GM23338 (cell line): Measurements from ENCODE around the gene SMR3B. TPM values are rescaled to one million over a fixed set of nuclear protein-coding genes. Genes with fewer than 3 reads are reported as not detected.

Experiments
- ATAC-seq: fragments of 200-7000 bp; cut with Tn5 transposase; 3 replicates; pipeline ENCODE4 v1.9.1; 2020
- DNase-seq: peaks from one replicate; pipeline ENCODE4 v3.0.0-alpha.2; 2015; ENCODE audit warnings: low spot score
- H2AFZ ChIP-seq: fragments of 200-600 bp; sonication (generic); 2 replicates; pipeline ENCODE4 v1.8.0; 2016; ENCODE audit warnings: antibody characterized with exemption, mild to moderate bottlenecking, moderate library complexity
- H3F3A ChIP-seq: fragments of 200-600 bp; sonication (generic); replicated peaks from 2 replicates; pipeline ENCODE4 v1.8.0; 2017; ENCODE audit warnings: antibody characterized with exemption, mixed run types, low read depth
- H3K27ac ChIP-seq: fragments of 200-600 bp; sonication (generic); 2 replicates; pipeline ENCODE4 v1.6.1; 2016; ENCODE audit warnings: low read depth
- H3K27me3 ChIP-seq: fragments of 200-600 bp; sonication (generic); 2 replicates; pipeline ENCODE4 v1.8.0; 2016; ENCODE audit warnings: mild to moderate bottlenecking, mixed run types, moderate library complexity; ENCODE audit not compliant: insufficient read depth
- H3K36me3 ChIP-seq: fragments of 200-600 bp; sonication (generic); 2 replicates; pipeline ENCODE4 v1.8.0; 2016; ENCODE audit warnings: mild to moderate bottlenecking; ENCODE audit not compliant: insufficient read depth
- H3K4me1 ChIP-seq: fragments of 200-600 bp; sonication (generic); 2 replicates; pipeline ENCODE4 v1.8.0; 2016; ENCODE audit warnings: mild to moderate bottlenecking, moderate library complexity; ENCODE audit not compliant: insufficient read depth
- H3K4me2 ChIP-seq: fragments of 200-600 bp; sonication (generic); 2 replicates; pipeline ENCODE4 v1.7.1; 2017; ENCODE audit warnings: mixed run types
- H3K4me3 ChIP-seq: fragments of 200-600 bp; sonication (generic); 2 replicates; pipeline ENCODE4 v1.6.1; 2016; ENCODE audit warnings: mixed run types
- H3K79me2 ChIP-seq: fragments of 200-600 bp; sonication (generic); replicated peaks from 2 replicates; pipeline ENCODE4 v1.8.0; 2017; ENCODE audit warnings: mild to moderate bottlenecking; ENCODE audit not compliant: insufficient read depth
- H3K9me2 ChIP-seq: fragments of 200-600 bp; sonication (generic); 2 replicates; pipeline ENCODE4 v1.8.0; 2017; ENCODE audit not compliant: insufficient read depth
- H4K20me1 ChIP-seq: fragments of 200-600 bp; sonication (generic); replicated peaks from 2 replicates; pipeline ENCODE4 v1.8.0; 2017; ENCODE audit warnings: mild to moderate bottlenecking; ENCODE audit not compliant: insufficient read depth
- H3K27ac Mint-ChIP-seq: 2 replicates; pipeline ENCODE4 v1.8.0; 2020; ENCODE audit warnings: inconsistent platforms, mild to moderate bottlenecking, moderate library complexity, mixed read lengths
- H3K27me3 Mint-ChIP-seq: 3 replicates; pipeline ENCODE4 v1.8.0; 2022; ENCODE audit warnings: low read depth, mild to moderate bottlenecking, moderate library complexity, mixed read lengths, inconsistent platforms; ENCODE audit not compliant: insufficient read depth, poor library complexity
- H3K36me3 Mint-ChIP-seq: 3 replicates; pipeline ENCODE4 v1.8.0; 2021; ENCODE audit warnings: low read depth, mild to moderate bottlenecking, inconsistent platforms, moderate library complexity, mixed read lengths
- H3K4me1 Mint-ChIP-seq: 3 replicates; pipeline ENCODE4 v1.8.0; 2020; ENCODE audit warnings: mild to moderate bottlenecking, inconsistent platforms, mixed read lengths
- H3K4me3 Mint-ChIP-seq: 3 replicates; pipeline ENCODE4 v1.8.0; 2021; ENCODE audit warnings: moderate library complexity, mild to moderate bottlenecking, inconsistent platforms, mixed read lengths
- H3K9me3 Mint-ChIP-seq: 3 replicates; pipeline ENCODE4 v1.8.0; 2020; ENCODE audit warnings: moderate library complexity, mild to moderate bottlenecking, inconsistent platforms, mixed read lengths
- CREB1 ChIP-seq: fragments of 250-450 bp; sonication (Bioruptor Pico); IDR thresholded peaks from 2 replicates; pipeline ENCODE4 v1.5.0; 2020; ENCODE audit warnings: low read depth, mild to moderate bottlenecking, moderate library complexity
- CTCF ChIP-seq, 2 experiments: fragments of 200-600 bp in 1 of 2; sonication (generic) in 1 of 2; conservative IDR thresholded peaks; 2 replicates each; pipeline versions ENCODE4 v1.5.1 to v1.6.1; 2016 to 2017; ENCODE audit warnings: antibody characterized with exemption in 2 of 2, low read depth in 2 of 2, mild to moderate bottlenecking in 2 of 2, moderate library complexity in 1 of 2
- ETS1 ChIP-seq: IDR thresholded peaks from 2 replicates; pipeline ENCODE4 v1.6.1; 2016; ENCODE audit warnings: antibody characterized with exemption
- EZH2 ChIP-seq: fragments of 200-600 bp; sonication (generic); IDR thresholded peaks from one replicate; pipeline ENCODE4 v1.8.0; 2017; ENCODE audit warnings: antibody characterized with exemption, mild to moderate bottlenecking, low read depth; ENCODE audit not compliant: unreplicated experiment
- EZH2phosphoT487 ChIP-seq: fragments of 200-600 bp; sonication (generic); IDR thresholded peaks from one replicate; pipeline ENCODE4 v1.8.1; 2018; ENCODE audit warnings: antibody characterized with exemption; ENCODE audit not compliant: unreplicated experiment
- JUNB ChIP-seq: IDR thresholded peaks from one replicate; pipeline ENCODE4 v1.6.1; 2016; ENCODE audit warnings: antibody characterized with exemption; ENCODE audit not compliant: unreplicated experiment
- NANOG ChIP-seq: IDR thresholded peaks from 2 replicates; pipeline ENCODE4 v1.6.1; 2016; ENCODE audit warnings: antibody characterized with exemption, borderline replicate concordance
- POLR2AphosphoS5 ChIP-seq: IDR thresholded peaks from 2 replicates; pipeline ENCODE4 v1.6.1; 2016; ENCODE audit warnings: antibody characterized with exemption, low read depth
- STAT1 ChIP-seq: IDR thresholded peaks from one replicate; pipeline ENCODE4 v1.6.1; 2016; ENCODE audit warnings: antibody characterized with exemption; ENCODE audit not compliant: unreplicated experiment
- ZNF114 ChIP-seq: fragments of 250-450 bp; sonication (Bioruptor Pico); IDR thresholded peaks from 2 replicates; pipeline ENCODE4 v1.5.0; 2020; ENCODE audit warnings: mild to moderate bottlenecking, moderate library complexity
- ZNF331 ChIP-seq: fragments of 250-450 bp; sonication (Bioruptor Pico); IDR thresholded peaks from 2 replicates; pipeline ENCODE4 v1.5.0; 2020; ENCODE audit warnings: low read depth, mild to moderate bottlenecking, moderate library complexity
- polyA plus RNA-seq: library from polyadenylated mRNA; unstranded; fragments of >200 nt; fragmentation: Nextera tagmentation; extraction: Ambion mirVana; gene quantifications from 2 replicates; pipeline ENCODE4 v1.2.1, GENCODE V29; 2016
- total RNA-seq: library from RNA; depleted of rRNA; stranded (reverse); fragments of >200 nt; shearing (Covaris generic); gene quantifications from 2 replicates; pipeline ENCODE4 v1.2.3, GENCODE V29; 2014
- TF ChIP-seq, protein P1 (sequence below): IDR thresholded peaks from one replicate; pipeline ENCODE4 v1.6.1; 2018; ENCODE audit warnings: antibody characterized with exemption; ENCODE audit not compliant: unreplicated experiment
- TF ChIP-seq, protein P2 (sequence below): fragments of 250-450 bp; sonication (Bioruptor Pico); IDR thresholded peaks from 2 replicates; pipeline ENCODE4 v1.5.0; 2020; ENCODE audit warnings: mild to moderate bottlenecking, moderate library complexity

The SMR3B gene
- total and polyA plus RNA-seq, 2 experiments from 2014 or later = not detected

GRCh38 chr4:70402762-70403161, 19.8 kb downstream of the SMR3B start:
- no peaks in the 10 kb centered on the region for H3K4me1 ChIP-seq
- no peaks in the 10 kb centered on the region for H3K27me3 ChIP-seq
- no peaks in the 10 kb centered on the region for H4K20me1 ChIP-seq
- Mint-ChIP-seq H3K27me3 (peaks cover 2% of the 10 kb centered on the region), H3K27ac (no peak overlapping the region), H3K4me1 (no peaks in the 10 kb centered on the region), H3K4me3 (no peak overlapping the region), H3K36me3 (no peaks in the 10 kb centered on the region), H3K9me3 (no peaks in the 10 kb centered on the region)
- H3K27ac ChIP-seq = no peak overlapping the region
- H2AFZ ChIP-seq = no peak overlapping the region
- no peak overlapping the region for H3K4me3 ChIP-seq
- DNase-seq (no peak), ATAC-seq (no peak)
- H3K4me2 ChIP-seq = no peak overlapping the region
- TF ChIP-seq ETS1 (no peak), EZH2phosphoT487 (no peak), POLR2AphosphoS5 (no peak), CTCF (conservative IDR thresholded peaks at IDR 0.05; ENCODE audit: low read depth in 2 of 2) (no peak), STAT1 (no peak), JUNB (no peak), ZNF331 (CRISPR knock-in tag) (no peak), ZNF114 (CRISPR knock-in tag) (no peak), EZH2 (no peak), CREB1 (CRISPR knock-in tag) (no peak), NANOG (no peak)
- TF ChIP-seq, protein P1, sequence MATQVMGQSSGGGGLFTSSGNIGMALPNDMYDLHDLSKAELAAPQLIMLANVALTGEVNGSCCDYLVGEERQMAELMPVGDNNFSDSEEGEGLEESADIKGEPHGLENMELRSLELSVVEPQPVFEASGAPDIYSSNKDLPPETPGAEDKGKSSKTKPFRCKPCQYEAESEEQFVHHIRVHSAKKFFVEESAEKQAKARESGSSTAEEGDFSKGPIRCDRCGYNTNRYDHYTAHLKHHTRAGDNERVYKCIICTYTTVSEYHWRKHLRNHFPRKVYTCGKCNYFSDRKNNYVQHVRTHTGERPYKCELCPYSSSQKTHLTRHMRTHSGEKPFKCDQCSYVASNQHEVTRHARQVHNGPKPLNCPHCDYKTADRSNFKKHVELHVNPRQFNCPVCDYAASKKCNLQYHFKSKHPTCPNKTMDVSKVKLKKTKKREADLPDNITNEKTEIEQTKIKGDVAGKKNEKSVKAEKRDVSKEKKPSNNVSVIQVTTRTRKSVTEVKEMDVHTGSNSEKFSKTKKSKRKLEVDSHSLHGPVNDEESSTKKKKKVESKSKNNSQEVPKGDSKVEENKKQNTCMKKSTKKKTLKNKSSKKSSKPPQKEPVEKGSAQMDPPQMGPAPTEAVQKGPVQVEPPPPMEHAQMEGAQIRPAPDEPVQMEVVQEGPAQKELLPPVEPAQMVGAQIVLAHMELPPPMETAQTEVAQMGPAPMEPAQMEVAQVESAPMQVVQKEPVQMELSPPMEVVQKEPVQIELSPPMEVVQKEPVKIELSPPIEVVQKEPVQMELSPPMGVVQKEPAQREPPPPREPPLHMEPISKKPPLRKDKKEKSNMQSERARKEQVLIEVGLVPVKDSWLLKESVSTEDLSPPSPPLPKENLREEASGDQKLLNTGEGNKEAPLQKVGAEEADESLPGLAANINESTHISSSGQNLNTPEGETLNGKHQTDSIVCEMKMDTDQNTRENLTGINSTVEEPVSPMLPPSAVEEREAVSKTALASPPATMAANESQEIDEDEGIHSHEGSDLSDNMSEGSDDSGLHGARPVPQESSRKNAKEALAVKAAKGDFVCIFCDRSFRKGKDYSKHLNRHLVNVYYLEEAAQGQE = no peak
- TF ChIP-seq, protein P2, sequence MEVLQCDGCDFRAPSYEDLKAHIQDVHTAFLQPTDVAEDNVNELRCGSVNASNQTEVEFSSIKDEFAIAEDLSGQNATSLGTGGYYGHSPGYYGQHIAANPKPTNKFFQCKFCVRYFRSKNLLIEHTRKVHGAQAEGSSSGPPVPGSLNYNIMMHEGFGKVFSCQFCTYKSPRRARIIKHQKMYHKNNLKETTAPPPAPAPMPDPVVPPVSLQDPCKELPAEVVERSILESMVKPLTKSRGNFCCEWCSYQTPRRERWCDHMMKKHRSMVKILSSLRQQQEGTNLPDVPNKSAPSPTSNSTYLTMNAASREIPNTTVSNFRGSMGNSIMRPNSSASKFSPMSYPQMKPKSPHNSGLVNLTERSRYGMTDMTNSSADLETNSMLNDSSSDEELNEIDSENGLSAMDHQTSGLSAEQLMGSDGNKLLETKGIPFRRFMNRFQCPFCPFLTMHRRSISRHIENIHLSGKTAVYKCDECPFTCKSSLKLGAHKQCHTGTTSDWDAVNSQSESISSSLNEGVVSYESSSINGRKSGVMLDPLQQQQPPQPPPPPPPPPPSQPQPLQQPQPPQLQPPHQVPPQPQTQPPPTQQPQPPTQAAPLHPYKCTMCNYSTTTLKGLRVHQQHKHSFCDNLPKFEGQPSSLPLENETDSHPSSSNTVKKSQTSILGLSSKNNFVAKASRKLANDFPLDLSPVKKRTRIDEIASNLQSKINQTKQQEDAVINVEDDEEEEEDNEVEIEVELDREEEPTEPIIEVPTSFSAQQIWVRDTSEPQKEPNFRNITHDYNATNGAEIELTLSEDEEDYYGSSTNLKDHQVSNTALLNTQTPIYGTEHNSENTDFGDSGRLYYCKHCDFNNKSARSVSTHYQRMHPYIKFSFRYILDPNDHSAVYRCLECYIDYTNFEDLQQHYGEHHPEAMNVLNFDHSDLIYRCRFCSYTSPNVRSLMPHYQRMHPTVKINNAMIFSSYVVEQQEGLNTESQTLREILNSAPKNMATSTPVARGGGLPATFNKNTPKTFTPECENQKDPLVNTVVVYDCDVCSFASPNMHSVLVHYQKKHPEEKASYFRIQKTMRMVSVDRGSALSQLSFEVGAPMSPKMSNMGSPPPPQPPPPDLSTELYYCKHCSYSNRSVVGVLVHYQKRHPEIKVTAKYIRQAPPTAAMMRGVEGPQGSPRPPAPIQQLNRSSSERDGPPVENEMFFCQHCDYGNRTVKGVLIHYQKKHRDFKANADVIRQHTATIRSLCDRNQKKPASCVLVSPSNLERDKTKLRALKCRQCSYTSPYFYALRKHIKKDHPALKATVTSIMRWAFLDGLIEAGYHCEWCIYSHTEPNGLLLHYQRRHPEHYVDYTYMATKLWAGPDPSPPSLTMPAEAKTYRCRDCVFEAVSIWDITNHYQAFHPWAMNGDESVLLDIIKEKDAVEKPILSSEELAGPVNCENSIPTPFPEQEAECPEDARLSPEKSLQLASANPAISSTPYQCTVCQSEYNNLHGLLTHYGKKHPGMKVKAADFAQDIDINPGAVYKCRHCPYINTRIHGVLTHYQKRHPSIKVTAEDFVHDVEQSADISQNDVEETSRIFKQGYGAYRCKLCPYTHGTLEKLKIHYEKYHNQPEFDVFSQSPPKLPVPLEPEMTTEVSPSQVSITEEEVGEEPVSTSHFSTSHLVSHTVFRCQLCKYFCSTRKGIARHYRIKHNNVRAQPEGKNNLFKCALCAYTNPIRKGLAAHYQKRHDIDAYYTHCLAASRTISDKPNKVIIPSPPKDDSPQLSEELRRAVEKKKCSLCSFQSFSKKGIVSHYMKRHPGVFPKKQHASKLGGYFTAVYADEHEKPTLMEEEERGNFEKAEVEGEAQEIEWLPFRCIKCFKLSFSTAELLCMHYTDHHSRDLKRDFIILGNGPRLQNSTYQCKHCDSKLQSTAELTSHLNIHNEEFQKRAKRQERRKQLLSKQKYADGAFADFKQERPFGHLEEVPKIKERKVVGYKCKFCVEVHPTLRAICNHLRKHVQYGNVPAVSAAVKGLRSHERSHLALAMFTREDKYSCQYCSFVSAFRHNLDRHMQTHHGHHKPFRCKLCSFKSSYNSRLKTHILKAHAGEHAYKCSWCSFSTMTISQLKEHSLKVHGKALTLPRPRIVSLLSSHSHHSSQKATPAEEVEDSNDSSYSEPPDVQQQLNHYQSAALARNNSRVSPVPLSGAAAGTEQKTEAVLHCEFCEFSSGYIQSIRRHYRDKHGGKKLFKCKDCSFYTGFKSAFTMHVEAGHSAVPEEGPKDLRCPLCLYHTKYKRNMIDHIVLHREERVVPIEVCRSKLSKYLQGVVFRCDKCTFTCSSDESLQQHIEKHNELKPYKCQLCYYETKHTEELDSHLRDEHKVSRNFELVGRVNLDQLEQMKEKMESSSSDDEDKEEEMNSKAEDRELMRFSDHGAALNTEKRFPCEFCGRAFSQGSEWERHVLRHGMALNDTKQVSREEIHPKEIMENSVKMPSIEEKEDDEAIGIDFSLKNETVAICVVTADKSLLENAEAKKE (CRISPR knock-in tag) = no peak
- H3K79me2 ChIP-seq = no peaks in the 10 kb centered on the region
- H3K36me3 ChIP-seq = no peaks in the 10 kb centered on the region
- no peaks in the 10 kb centered on the region; the same call in 1 of the 2 replicates for H3K9me2 ChIP-seq
- H3F3A ChIP-seq = no peaks in the 10 kb centered on the region
